Activated CD8-positive, alpha-beta memory T cell treated with anti-CD3 and anti-CD28 coated beads, Interleukin-2, amount 50 U/mL, for 1 hour (primary cell): ENCODE data around the gene TBC1D14.
"Not testable (repeated sequence)": the region's sequence is repeated elsewhere in the genome, so short reads cannot be mapped to it uniquely, and the experiment has no call there.

Source experiments
- DNase-seq: peaks from one replicate; pipeline ENCODE4 v3.0.0-alpha.2; 2020; ENCODE audit errors: extremely low read depth

The TBC1D14 gene

GRCh38 chr4:7079909-7080308 lies 170.3 kb downstream of the TBC1D14 start:
- not testable (repeated sequence) for DNase-seq
